ENCODE results near the gene FOXI1. TPM values are rescaled to one million over a fixed set of nuclear protein-coding genes. Genes with fewer than 3 reads are reported as not detected.

The FOXI1 gene
- total and polyA plus RNA-seq, 12 donors = not detected

GRCh38 chr5:170111088-170111785 is 5.5 kb downstream of the FOXI1 start:
- Histone ChIP-seq H3K4me1 (no peaks in the 10 kb centered on the region), H3K27ac (no peak overlapping the region), H3K4me3 (no peak overlapping the region), H3K36me3 (no peaks in the 10 kb centered on the region), H3K9me3 (peaks cover 0 to 7% (median 0%) of the 10 kb centered on the region in 11 donors), H3K27me3 (no peaks in the 10 kb centered on the region)
- no peak for TF ChIP-seq CTCF (IDR thresholded peaks at IDR 0.05)
- ATAC-seq (peak in 1 of 8 donors; percentile 37), DNase-seq (no peak)
- intact Hi-C loops (cut with DNase I) = no loop called here
- 74 to 80% methylated on average over 8 of the region's 8 CpGs for WGBS, 2 donors

- no peak for ATAC-seq
- Histone ChIP-seq H3K27me3 (no peaks in the 10 kb centered on the region), H3K27ac (peak overlapping the region in 1 of 10 donors; percentile 18), H3K4me3 (no peak overlapping the region), H3K9me3 (peaks cover 0 to 7% (median 0%) of the 10 kb centered on the region in 11 donors), H3K36me3 (no peaks in the 10 kb centered on the region), H3K4me1 (no peaks in the 10 kb centered on the region)
- no peak for DNase-seq
- TF ChIP-seq CTCF (IDR thresholded peaks at IDR 0.05) = no peak
- WGBS, 2 donors = 64 to 68% methylated on average over 6 of the region's 6 CpGs
- intact Hi-C loops (cut with DNase I) = no loop called here
Measured at GRCh38 chr5:170112876-170113521, 7.3 kb downstream of the FOXI1 start.

GRCh38 chr5:170113522-170113900 is 7.8 kb downstream of the FOXI1 start:
- Histone ChIP-seq H3K4me3 (no peak overlapping the region), H3K9me3 (peaks cover 0 to 7% (median 0%) of the 10 kb centered on the region in 11 donors), H3K36me3 (no peaks in the 10 kb centered on the region), H3K27ac (no peak overlapping the region), H3K27me3 (no peaks in the 10 kb centered on the region), H3K4me1 (no peaks in the 10 kb centered on the region)
- no peak for TF ChIP-seq CTCF (IDR thresholded peaks at IDR 0.05)
- intact Hi-C loops (cut with DNase I) = no loop called here
- ATAC-seq (no peak), DNase-seq (no peak)
- 75 to 83% methylated on average over 3 of the region's 3 CpGs for WGBS, 2 donors

- peaks cover 0 to 7% (median 0%) of the 10 kb centered on the region in 11 donors for H3K9me3 ChIP-seq
- 79 to 91% methylated on average over 7 of the region's 7 CpGs for WGBS, 2 donors
- DNase-seq (no peak), ATAC-seq (no peak)
- intact Hi-C loops (cut with DNase I) = no loop called here
- no peaks in the 10 kb centered on the region for H3K27me3 ChIP-seq
- H3K36me3 ChIP-seq = no peaks in the 10 kb centered on the region
- H3K4me3 ChIP-seq = no peak overlapping the region
- TF ChIP-seq CTCF (IDR thresholded peaks at IDR 0.05) = no peak
- H3K4me1 ChIP-seq = no peaks in the 10 kb centered on the region
- no peak overlapping the region for H3K27ac ChIP-seq
Measured at GRCh38 chr5:170114271-170114670, 8.6 kb downstream of the FOXI1 start.
